Superior temporal gyrus (tissue), 1 donor: ENCODE results near the gene PHOSPHO1.
"Not testable (repeated sequence)": the region's sequence is repeated elsewhere in the genome, so short reads cannot be mapped to it uniquely, and the experiment has no call there.

Source experiments
- DNase-seq: peaks from one replicate; pipeline ENCODE4 v3.0.0-alpha.2; 2016; ENCODE audit errors: extremely low spot score

The PHOSPHO1 gene

GRCh38 chr17:49230636-49231562, at the start of gene PHOSPHO1:
PHOSPHO1 (minus strand) TSS chr17:49230787; CDS start chr17:49226691, 4,096 bp downstream.
- DNase-seq = peak; percentile 81

GRCh38 chr17:49280061-49280460, 49.5 kb upstream of the PHOSPHO1 start:
- no peak for DNase-seq

GRCh38 chr17:49279263-49280015, 48.9 kb upstream of the PHOSPHO1 start:
- DNase-seq = not testable (repeated sequence)

GRCh38 chr17:49278076-49278475, 47.5 kb upstream of the PHOSPHO1 start:
- DNase-seq = no peak

- DNase-seq = no peak
These were observed 47.1 kb upstream of the PHOSPHO1 start for GRCh38 chr17:49277638-49278037.

GRCh38 chr17:49275981-49276380, 45.4 kb upstream of the PHOSPHO1 start:
- DNase-seq = not testable (repeated sequence)

- no peak for DNase-seq
These were observed 38.8 kb upstream of the PHOSPHO1 start for GRCh38 chr17:49269356-49269755.

GRCh38 chr17:49267912-49268311, 37.3 kb upstream of the PHOSPHO1 start:
- no peak for DNase-seq

GRCh38 chr17:49266233-49266632, 35.6 kb upstream of the PHOSPHO1 start:
- DNase-seq = no peak

- DNase-seq = not testable (repeated sequence)
These were observed 31.0 kb upstream of the PHOSPHO1 start for GRCh38 chr17:49261540-49261939.

GRCh38 chr17:49260817-49261291, 30.3 kb upstream of the PHOSPHO1 start:
- DNase-seq = no peak

- no peak for DNase-seq
These were observed 29.6 kb upstream of the PHOSPHO1 start for GRCh38 chr17:49260011-49260816.

- DNase-seq = no peak
These were observed 29.1 kb upstream of the PHOSPHO1 start for GRCh38 chr17:49259663-49260010.

GRCh38 chr17:49258394-49258793, 27.8 kb upstream of the PHOSPHO1 start:
- DNase-seq = no peak

GRCh38 chr17:49255125-49255524, 24.5 kb upstream of the PHOSPHO1 start:
- DNase-seq = no peak

GRCh38 chr17:49254066-49254465, 23.5 kb upstream of the PHOSPHO1 start:
- DNase-seq = no peak

GRCh38 chr17:49252148-49252695, 21.6 kb upstream of the PHOSPHO1 start:
- no peak for DNase-seq

GRCh38 chr17:49249890-49250522, 19.4 kb upstream of the PHOSPHO1 start:
- DNase-seq = no peak

- DNase-seq = no peak
These were observed 18.8 kb upstream of the PHOSPHO1 start for GRCh38 chr17:49249292-49249794.

- no peak for DNase-seq
These were observed 17.4 kb upstream of the PHOSPHO1 start for GRCh38 chr17:49247944-49248343.

GRCh38 chr17:49244839-49245238, 14.3 kb upstream of the PHOSPHO1 start:
- no peak for DNase-seq
